ENCODE results near the gene CCDC157.
"Not testable (repeated sequence)": the region's sequence is repeated elsewhere in the genome, so short reads cannot be mapped to it uniquely, and the experiment has no call there.

Gene CCDC157

DNA sequence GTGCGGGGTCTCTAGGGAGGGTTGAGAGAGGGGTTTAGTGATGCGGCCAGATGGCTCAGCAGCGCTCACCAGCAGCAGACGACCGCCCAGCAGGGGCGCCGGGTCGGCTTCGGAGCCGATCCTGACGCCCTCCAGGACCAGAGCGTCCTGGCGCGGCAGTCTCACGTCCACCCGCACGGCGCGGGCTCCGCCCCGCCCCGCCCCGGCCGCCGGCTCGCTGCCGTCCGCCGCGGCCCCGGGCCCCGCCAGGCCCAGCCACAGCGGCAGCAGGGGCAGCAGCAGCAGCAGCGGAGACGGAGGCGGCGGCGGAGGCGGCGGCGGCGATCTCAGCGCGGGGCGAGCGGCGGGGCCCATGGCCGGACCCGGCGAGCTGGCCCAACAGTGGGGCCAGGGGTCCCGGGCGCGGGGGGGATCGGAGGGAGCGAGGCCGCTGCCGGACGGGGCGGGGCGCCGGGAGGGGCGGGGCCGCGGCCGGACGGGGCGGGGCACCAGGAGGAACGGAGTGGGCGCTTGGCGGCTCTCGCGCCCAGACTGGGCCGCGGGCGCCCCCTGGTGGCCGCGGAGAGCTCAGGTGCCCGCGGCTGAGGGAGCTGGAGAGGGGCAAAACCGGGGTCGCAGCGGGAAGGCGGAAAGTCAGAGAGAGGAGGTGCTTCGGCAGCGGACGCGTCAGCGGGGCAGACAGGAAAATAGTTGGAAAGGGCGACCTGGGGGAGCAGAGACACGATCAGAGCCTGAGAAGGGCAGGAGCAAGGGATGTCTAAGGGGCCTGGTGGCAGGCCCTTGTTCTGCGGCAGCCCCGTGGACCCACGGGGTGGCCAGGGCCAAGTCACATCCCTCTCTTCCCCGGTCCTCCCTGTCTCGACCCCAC, 30.4 kb downstream of the CCDC157 start, which contains the start of gene RNF215:
RNF215 (minus strand) TSS at position 452 of the 868 bp plus-strand sequence; CDS start at position 354, 98 bp downstream.
- DNase-seq (ENCODE audit: low read depth in 2 of 2), result peak; percentile 67 to 70

DNA sequence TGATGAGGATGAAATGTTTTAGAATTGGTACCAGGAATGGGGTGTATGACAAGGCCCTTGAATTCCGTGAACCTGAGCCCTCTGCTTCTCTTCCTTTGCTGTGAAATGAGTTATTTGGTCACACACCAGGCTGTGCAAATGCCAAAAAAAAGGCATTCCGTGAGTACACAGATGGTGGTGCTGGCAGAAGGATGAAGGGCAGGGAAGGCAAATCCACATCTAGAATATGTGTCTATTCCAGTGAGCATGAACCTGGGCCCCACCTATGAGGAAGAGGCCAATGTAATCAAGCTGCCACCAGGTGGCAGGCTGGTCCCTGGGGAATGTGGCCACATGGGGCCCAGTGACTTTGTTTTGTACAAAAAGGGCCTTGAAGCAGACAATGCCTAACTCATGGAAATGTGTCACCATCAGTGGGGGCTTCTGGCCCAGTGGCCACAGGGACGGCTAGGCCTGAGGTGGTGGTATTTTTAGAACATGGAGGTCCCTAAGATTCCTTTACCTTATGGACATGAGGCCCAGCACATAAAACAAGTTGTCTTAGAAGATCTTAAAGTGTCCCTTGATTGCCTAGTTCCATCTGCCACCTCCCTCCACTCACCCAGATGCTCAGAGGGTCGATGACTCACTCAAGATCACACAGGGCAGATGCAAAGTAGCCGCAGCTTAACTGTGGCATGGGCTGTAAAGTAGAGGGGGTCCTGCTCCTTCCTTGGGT, 34.3 kb downstream of the CCDC157 start:
- DNase-seq (ENCODE audit: low read depth in 2 of 2), result peak; percentile 64 to 71

DNA sequence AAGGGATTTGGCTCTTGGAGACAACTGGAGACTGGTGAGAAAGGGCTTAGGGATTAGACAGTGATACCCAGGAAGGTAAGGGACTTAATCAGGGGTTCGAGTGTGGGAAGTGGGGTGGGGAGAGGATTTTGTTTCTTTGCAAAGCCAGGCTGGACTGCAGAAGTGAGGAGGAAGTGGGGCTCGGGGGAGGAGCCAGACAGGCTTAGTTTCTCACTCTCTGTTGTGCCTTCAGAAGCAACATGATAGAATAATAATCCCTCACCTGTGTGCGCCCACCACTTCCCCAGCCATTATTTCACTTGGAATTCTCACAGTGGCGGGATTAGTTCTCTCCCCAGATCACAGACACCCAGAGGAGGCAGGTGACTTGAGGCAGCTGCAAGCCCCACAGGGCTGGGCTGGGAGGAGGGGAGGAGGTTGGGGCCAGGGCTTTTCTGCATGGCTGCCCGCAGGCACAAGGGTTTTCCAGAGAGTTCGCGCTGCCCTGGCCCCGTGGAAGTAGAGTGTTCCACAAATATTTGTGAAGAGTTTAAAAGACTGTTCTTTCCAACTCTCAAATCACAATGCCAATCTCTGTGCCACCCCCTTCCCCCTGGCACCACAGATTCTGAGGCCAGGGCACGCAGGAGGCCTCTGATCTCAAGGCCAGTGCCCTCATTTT, 36.0 kb downstream of the CCDC157 start:
- no peak for DNase-seq (ENCODE audit: low read depth in 2 of 2)

DNA sequence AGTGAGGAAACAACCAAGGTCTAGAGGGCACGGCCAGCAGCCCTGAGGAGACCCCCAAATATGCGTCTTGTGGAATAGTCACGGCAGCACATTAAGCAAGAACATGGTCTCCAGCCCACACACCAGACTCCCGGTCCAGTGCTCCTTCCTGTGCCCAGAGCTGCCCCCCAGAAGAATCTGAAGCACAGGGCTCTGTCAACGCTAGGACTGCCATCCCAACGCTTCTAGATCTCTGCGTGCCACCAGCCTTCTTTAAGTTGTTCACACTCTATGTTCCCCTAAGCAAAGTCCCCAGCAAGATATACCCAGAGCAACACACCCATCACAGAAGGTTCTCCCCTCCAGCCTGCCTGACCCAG, 36.5 kb downstream of the CCDC157 start:
- no peak for DNase-seq (ENCODE audit: low read depth in 2 of 2)

DNA sequence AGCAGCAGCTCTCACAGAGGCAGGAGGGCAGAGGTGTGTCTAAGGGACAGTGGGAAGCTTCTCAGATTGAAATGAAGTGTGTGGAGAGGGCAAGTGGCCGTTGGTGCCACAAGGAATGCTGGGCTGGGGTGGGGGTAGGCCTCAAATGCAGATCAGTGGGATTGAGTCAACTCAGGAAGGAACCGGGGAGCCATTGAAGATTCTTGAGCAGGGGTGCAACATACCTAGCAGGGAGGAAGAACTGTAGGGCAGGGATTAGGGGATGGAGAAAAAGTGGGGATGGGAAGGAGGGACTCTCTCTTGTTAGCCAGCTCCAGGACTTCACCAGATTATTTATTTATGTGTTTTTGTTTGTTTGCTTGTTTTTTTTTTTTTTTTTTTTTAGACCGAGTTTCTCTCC, 37.1 kb downstream of the CCDC157 start:
- DNase-seq (ENCODE audit: low read depth in 2 of 2), result no peak

DNA sequence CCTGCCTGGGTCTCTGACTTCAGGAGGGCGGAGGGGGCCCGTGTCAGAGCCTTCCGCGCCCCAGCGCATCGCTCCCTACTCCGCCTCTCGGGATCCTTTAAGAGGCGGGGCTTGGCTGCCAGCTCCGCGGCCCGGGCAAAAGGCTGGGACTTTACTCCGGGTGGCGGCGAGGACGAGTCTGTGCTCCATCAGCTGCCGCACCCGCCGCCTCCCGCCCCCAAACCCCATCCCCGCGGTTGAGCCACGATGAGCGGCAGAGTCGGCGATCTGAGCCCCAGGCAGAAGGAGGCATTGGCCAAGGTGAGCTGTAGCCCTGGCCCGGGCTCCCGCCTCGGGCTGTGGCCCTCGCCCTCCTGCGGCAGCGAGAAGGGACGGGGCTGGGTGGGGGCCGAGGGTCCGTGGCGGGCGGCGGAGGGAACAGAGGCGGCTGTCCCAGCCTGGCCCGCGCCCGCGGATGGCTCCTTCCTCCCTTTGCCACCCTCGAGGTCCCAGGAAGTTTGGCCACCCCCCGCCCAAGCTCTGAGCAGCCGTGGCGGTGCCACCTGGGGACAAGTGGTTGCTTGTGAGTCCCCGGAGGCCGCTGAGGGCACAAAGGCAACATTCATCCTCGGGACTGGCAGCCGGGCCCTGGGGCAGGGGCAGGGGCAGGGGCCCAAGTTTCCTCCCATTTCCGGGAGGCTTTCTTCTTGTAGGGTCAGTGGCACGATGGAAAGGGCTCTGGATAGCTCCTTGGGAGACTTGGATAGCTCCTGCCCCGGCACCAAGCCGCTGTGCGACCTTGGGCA, 40.3 kb downstream of the CCDC157 start, which contains the start of gene SEC14L2:
SEC14L2 (plus strand) TSS at position 148 of the 785 bp plus-strand sequence; CDS start at position 247, 99 bp downstream.
- DNase-seq (ENCODE audit: low read depth in 2 of 2), result peak; percentile 61 to 64

DNA sequence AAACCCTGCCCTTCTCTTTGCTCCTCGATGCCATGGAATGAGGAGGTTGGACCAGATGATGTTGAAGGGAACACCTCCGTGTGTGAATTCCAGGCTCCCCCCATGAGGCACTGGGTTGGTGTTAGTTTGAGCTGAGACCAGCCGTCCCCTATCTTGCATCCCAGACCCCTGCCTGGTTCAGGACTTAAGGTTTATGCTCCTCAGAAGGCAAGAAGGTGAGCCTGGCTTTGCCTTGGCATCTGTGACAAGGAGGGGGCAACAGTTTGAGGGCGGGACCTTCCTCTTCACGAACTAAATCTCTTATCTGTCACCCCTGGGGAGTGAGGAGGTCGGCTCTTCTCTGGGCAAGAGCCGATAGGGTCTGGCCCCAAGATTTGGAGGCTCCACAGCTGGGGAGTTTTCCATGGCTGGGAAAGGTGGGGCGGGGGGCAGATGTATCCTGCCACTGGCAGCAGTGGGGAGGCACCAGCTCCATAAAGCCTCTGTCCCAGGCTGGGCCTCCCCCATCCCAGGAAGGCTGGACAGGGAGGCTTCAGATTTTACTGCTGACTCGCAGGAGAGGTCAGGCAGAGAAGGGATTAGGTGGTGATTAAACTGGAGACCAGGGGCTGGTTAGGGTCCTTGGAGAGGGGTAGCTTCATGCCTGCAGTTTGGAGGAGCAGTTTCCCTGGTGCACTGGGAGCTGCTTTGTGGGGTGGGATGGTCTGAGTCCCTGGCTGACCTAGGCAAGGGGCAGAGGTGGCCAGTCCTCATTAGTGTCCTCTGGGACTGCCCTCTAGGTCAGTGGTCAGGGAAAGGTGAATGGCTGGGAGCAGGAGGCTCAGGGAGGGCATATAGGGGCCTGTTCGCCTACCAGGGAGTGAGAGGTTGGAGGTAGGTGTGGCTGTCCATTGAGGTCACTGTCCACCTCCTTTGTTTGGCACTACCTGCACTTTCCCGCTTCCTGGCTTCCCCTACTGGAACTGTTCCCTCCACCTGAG, 41.1 kb downstream of the CCDC157 start:
- no peak for DNase-seq (ENCODE audit: low read depth in 2 of 2)

DNA sequence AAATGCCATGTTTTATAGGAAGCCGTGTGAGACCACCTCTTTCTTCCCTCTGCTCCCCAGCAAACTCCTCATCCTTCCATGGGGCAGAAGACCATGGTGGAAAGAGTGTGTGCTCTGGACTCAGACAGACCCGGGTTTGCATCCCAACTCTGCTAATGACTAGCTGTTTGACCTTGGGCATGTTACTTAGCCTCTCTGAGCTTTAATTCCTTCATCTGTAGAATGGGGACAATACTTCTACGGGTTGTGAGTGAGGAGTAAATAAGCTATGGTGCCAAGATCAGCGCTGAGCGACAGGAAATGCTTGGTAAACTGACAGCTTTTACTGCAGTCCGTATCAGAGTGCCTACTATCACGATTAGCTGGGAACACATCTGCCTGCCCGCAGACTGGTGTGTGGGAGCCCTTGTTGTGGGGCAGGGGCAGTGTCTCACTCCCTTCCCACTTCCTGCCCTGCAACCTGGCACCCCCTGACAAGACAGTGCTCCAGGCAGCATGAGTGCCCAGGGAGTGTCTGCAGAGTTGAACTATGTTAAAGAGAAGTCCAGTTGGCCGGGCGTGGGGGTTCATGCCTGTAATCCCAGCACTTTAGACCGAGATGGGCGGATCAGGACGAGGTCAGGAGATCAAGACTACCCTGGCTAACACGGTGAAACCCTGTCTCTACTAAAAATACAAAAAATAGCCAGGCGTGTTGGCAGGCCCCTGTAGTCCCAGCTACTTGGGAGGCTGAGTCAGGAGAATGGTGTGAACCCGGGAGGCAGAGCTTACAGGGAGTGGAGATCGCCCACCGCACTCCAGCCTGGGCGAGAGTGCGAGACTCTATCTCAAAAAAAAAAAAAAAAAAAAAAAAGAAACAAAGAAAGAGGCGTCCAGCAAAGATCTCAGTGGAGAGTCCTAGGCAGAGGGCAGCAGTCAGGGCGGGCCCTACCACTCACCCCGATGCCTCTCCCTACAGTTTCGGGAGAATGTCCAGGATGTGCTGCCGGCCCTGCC, 42.2 kb downstream of the CCDC157 start:
- no peak for DNase-seq (ENCODE audit: low read depth in 2 of 2)

DNA sequence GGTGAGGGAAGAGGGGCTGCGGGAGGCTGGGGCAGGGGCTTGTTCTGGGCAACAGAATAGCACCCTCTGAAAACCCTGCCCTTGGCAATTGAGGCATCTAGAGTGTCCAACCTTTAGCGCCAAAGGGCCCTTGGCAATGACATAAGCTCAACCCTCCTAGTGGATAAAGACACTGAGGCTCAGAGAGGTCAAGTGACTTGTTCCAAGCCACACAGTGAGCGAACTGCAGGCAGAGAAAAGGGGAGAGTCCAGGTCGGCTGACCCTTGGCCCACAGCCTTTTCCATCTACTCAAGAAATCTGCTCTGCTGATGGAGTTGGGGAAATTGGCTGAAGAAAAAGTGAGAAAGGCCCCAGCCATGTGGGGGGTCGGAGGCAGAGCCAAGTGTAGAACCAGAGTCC, 42.9 kb downstream of the CCDC157 start:
- DNase-seq (ENCODE audit: low read depth in 2 of 2), result no peak

DNA sequence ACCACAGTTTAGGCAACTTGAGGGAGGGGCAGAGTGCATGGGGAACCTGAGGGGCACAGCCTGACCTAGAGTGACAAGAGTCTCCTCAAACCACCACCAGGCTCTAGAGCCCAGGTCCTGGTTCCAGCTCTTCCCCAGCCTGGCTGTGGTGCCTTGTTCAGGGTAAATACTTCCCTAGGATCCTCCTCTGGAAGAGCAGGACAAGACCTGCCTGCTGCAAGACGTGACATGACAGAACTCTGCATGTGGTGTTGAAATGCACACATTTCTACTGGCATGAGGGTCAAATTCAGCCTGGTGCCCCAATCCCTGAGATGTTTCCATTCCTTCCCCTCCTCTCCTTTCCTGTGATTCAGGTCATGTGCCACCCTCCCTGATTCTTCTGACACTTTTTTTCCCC, 43.4 kb downstream of the CCDC157 start:
- DNase-seq (ENCODE audit: low read depth in 2 of 2), result no peak

DNA sequence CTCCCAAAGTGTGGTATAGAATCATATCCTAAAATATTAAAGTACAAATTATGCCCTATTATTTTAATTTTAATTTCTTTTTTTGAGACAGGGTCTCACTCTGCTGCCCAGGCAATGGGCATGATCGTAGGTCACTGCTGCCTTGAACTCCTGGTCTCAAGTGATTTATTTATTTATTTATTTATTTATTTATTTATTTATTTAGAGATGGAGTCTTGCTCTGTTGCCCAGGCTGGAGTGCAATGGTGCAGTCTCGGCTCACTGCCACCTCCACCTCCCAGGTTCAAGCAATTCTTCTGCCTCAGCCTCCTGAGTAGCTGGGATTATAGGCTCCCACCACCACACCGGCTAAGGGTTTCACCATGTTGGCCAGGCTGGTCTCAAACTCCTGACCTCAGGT, 44.2 kb downstream of the CCDC157 start:
- DNase-seq (ENCODE audit: low read depth in 2 of 2), result not testable (repeated sequence)

DNA sequence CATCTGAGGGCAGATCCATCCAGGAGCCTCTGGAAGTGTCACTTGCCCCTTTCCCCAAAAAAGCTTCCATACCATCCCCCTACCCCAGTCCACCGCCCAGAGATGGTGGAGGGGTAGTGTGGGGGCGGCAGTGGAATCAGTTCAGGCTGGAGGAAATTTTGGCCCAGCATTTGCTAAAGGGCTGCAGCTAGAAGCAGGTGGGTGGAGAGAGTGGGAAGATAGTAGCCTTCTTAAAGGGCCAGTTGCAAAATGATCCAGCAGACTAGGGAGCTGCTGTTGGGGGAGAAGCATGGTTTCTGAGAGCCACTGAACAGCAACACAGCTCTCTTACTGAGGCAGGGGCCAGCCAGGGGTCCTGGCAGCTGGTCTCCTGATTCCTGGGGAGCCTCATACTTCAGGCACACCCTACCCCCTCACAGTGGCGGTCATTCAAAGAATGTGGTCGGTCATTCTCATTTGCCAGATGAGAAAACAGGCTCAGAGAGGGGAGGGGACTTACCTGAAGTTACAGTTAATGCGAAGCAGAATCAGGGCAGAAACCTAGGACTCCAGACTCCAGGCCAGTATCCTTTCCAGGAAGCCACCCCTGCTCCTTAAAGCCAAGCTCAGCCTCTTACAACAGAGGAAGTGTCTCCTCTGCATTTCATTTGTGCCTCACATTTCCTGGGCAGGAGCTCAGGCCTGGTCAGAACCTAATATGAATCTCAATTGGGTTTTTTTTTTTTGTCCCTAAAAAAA, 45.4 kb downstream of the CCDC157 start:
- DNase-seq (ENCODE audit: low read depth in 2 of 2), result no peak

DNA sequence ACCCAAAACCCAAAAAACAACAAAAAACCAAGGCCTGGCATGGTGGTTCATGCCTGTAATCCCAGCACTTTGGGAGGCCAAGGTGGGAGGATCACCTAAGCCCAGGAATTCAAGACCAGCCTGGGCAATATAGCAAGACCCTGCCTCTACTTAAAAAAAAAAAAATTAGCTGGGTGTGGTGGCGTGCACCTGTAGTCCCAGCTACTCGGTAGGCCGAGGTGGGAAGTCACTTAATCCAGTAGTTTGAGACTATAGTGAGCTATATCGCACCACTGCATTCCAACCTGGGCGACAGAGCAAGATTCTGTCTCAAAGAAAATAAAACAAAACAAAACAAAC, 45.9 kb downstream of the CCDC157 start:
- DNase-seq (ENCODE audit: low read depth in 2 of 2), result not testable (repeated sequence)

DNA sequence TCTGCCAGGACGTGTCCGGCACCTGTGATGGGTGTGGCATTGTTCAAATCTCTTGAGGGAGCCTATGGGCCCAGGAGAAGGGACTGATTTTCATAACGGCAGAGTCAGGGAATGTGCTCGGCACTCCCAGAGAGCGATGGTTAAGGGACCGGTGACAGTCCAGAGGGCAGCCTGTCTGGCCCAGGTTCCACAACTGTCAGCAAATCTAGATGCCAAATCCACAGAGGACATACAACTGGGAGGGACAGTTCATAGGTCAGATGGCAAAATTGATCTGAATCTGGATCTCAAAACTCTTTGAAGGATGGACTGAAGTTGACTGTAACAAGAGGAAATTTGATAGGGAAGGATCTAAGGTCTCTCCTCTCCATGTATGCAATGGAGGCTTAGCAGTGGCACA, 47.5 kb downstream of the CCDC157 start:
- DNase-seq (ENCODE audit: low read depth in 2 of 2), result no peak

DNA sequence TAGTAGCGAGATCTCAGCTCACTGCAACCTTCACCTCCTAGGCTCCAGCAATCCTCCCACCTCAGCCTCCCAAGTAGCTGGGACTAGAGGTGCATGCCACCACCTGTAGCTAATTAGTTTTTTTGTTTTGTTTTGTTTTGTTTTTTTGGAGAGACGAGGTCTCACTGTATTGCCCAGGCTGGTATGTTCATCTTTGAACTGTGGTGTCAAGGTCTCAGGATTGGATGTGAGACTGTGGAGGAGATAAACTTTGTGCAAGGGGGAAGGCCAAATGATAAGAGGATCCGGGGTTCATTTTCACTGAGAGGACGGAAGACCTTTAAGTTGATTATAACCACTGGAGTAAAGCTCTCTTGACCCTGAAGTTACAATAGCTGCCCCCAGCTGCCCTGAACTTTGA, 48.9 kb downstream of the CCDC157 start:
- no peak for DNase-seq (ENCODE audit: low read depth in 2 of 2)

DNA sequence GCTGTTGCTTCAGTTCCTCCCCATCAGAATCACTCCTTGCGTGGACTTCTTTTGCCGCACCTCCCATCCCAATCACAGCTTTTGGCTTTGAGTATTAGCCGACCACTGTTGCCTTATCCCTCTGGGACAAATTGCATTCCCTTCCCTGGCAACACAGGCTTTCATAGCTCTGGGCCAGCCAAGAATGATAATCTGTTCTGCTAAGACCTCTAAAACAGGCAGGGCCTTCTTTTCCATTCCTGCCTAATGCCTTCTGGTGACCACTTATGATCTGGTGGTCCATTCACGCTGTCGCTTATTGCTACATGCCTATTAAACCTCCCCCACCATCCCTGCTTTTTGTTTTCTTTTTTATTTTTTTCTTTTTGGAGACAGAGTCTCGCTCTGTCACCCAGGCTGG, 49.6 kb downstream of the CCDC157 start:
- no peak for DNase-seq (ENCODE audit: low read depth in 2 of 2)

DNA sequence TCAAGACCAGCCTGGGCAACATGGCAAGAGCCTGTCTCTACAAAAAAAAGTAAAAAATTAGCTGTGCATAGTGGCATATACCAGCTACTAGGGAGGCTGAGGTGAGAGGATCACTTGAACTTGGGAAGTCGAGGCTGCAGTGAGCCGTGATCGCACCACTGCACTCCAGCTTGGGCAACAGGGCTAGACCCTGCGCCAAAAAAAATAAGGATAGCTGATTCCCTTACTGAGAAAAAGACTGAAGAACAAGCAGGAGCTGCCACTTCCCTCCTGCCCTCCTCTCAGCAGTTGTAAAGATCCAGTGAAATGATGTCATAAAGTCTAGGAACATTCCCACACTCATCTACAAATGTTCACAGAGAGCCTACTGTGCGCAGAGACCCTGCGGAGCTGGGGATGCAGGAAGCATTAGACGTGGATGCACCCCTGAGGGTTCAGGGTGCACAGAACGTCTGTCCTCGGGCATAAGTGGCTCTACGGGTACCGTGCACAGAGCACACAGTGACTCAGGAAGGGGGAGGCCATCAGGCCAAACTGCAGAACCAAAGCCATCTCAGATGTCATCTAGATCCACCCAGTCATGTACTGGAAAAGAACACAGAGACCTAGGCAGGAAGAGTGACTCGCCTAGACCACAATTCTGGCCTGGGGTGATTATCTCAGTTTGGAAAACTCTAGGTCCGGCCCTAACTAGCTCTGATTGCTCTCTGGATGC, 51.7 kb downstream of the CCDC157 start:
- DNase-seq (ENCODE audit: low read depth in 2 of 2), result no peak

DNA sequence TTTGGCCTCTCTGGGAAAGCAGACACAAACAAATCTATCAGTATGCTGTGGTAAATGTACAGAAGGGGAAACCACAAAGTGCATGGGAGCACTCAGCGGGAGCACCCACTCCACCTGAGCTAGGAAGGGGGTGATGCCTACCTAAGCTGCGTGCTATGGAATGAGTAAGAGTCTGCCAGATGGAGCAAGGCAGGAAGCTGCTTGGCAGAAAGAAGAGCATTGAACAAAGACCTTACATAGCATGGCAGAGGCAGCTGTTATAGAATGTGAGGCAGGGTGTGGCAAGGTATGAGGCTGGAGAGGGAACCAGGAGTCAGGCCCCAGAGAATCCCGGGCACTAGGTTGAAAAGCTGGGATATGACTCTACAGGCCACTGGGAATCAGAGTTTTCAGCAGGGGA, 55.0 kb downstream of the CCDC157 start:
- no peak for DNase-seq (ENCODE audit: low read depth in 2 of 2)
